Breast epithelium (tissue), 3 donors: ENCODE measurements around the gene IL3RA.

Experiments used
- CTCF ChIP-seq, 3 donors: fragments of 450-650 bp; IDR thresholded peaks; one replicate each; pipeline ENCODE4 v1.5.1; 2016 to 2017; ENCODE audit warnings: antibody characterized with exemption in 3 of 3, mild to moderate bottlenecking in 3 of 3, moderate library complexity in 3 of 3
- POLR2A ChIP-seq: fragments of 450-650 bp; IDR thresholded peaks from one replicate; pipeline ENCODE4 v1.6.1; 2016; ENCODE audit warnings: antibody characterized with exemption, mild to moderate bottlenecking, moderate library complexity
- POLR2AphosphoS5 ChIP-seq, 3 donors: sonication (generic); formaldehyde crosslinking; IDR thresholded peaks; one replicate each; pipeline ENCODE4 v1.6.1; 2017; ENCODE audit warnings: antibody characterized with exemption in 3 of 3

- TF ChIP-seq POLR2A (no peak), CTCF (IDR thresholded peaks at IDR 0.05) (no peak), POLR2AphosphoS5 (IDR thresholded peaks at IDR 0.05) (no peak)
These were observed 53.4 kb downstream of the IL3RA start for GRCh38 chrX:1389993-1390285.
